DMS53 treated with DMSO at 0.1 percent for 48 hours (cell line): ENCODE data around the gene TDRKH.
"Not testable (repeated sequence)": the region's sequence is repeated elsewhere in the genome, so short reads cannot be mapped to it uniquely, and the experiment has no call there.

ENCODE experiments used
- DNase-seq: peaks from one replicate; lab custom pipeline; 2025; ENCODE audit not compliant: unreplicated experiment; lab: John Stamatoyannopoulos, UW

The TDRKH gene

GRCh38 chr1:151768351-151769066 is 21.8 kb downstream of the TDRKH start:
- DNase-seq, result not testable (repeated sequence)

- DNase-seq, result no peak
These were observed 26.3 kb downstream of the TDRKH start for GRCh38 chr1:151763990-151764389.

GRCh38 chr1:151762941-151763921 is 27.1 kb downstream of the TDRKH start, which contains the start of gene MRPL9:
Gene MRPL9 (minus strand): TSS chr1:151763496. CDS start chr1:151763479, 17 bp downstream.
- DNase-seq, result peak; percentile 63

GRCh38 chr1:151760597-151761385 is 29.5 kb downstream of the TDRKH start:
- DNase-seq, result no peak

GRCh38 chr1:151759241-151759640 is 31.1 kb downstream of the TDRKH start:
- DNase-seq, result no peak

GRCh38 chr1:151756291-151756690 is 34.0 kb downstream of the TDRKH start:
- no peak for DNase-seq

- no peak for DNase-seq
These were observed 48.8 kb downstream of the TDRKH start for GRCh38 chr1:151741516-151741915.

GRCh38 chr1:151739590-151740355 is 50.5 kb downstream of the TDRKH start:
- DNase-seq, result peak; percentile 64

GRCh38 chr1:151737479-151737878 is 52.8 kb downstream of the TDRKH start:
- no peak for DNase-seq

- DNase-seq, result no peak
These were observed 53.3 kb downstream of the TDRKH start for GRCh38 chr1:151737026-151737425.

- not testable (repeated sequence) for DNase-seq
These were observed 56.3 kb downstream of the TDRKH start for GRCh38 chr1:151733995-151734394.

- DNase-seq, result peak; percentile 34
These were observed 57.2 kb downstream of the TDRKH start for GRCh38 chr1:151733126-151733525.

GRCh38 chr1:151729966-151730291 is 60.4 kb downstream of the TDRKH start:
- no peak for DNase-seq

- DNase-seq, result no peak
These were observed 60.9 kb downstream of the TDRKH start for GRCh38 chr1:151729157-151729965.

GRCh38 chr1:151728151-151729054 is 61.9 kb downstream of the TDRKH start:
- no peak for DNase-seq

GRCh38 chr1:151723726-151724370 is 66.5 kb downstream of the TDRKH start:
- DNase-seq, result no peak
